Activated naive CD8-positive, alpha-beta T cell treated with anti-CD3 and anti-CD28 coated beads, Interleukin-2, amount 10 ng/mL, durations not matched to agents 7 days and 5 days (primary cell): Measurements from ENCODE around the gene IRX2. TPM values are rescaled to one million over a fixed set of nuclear protein-coding genes. Genes with fewer than 3 reads are reported as not detected.

ENCODE experiments used
- ATAC-seq: fragments of 150-1000 bp; cut with Tn5 transposase; one replicate; pipeline ENCODE4 v1.10.0; 2021; ENCODE audit warnings: low read depth, moderate library complexity
- POLR2A ChIA-PET: fragments of 350-600 bp; sonication (Branson Sonifier 250); formaldehyde crosslinking; loops from one replicate; lab custom pipeline; 2021; ENCODE audit warnings: antibody characterized with exemption; lab: Charles Lee
- DNase-seq: peaks from one replicate; pipeline ENCODE4 v3.0.0; 2021
- H3K27ac Mint-ChIP-seq: one replicate; pipeline ENCODE4 v1.8.0; 2022; ENCODE audit warnings: mild to moderate bottlenecking, mixed read lengths
- H3K27me3 Mint-ChIP-seq: one replicate; pipeline ENCODE4 v1.8.0; 2022; ENCODE audit warnings: mild to moderate bottlenecking, moderate library complexity, mixed read lengths
- H3K36me3 Mint-ChIP-seq: one replicate; pipeline ENCODE4 v1.8.0; 2021; ENCODE audit warnings: mild to moderate bottlenecking, mixed read lengths
- H3K4me1 Mint-ChIP-seq: one replicate; pipeline ENCODE4 v1.8.0; 2021; ENCODE audit warnings: mixed read lengths
- H3K4me3 Mint-ChIP-seq: one replicate; pipeline ENCODE4 v1.8.0; 2022; ENCODE audit warnings: mild to moderate bottlenecking, moderate library complexity, mixed read lengths
- H3K9me3 Mint-ChIP-seq: one replicate; pipeline ENCODE4 v1.8.0; 2021; ENCODE audit warnings: mixed read lengths
- total RNA-seq, 2 experiments: library from RNA; stranded (reverse); gene quantifications; one replicate each; pipeline ENCODE4 v1.2.3, GENCODE V29; 2021

Gene IRX2
- total RNA-seq, 2 experiments from 2014 or later = not detected

DNA sequence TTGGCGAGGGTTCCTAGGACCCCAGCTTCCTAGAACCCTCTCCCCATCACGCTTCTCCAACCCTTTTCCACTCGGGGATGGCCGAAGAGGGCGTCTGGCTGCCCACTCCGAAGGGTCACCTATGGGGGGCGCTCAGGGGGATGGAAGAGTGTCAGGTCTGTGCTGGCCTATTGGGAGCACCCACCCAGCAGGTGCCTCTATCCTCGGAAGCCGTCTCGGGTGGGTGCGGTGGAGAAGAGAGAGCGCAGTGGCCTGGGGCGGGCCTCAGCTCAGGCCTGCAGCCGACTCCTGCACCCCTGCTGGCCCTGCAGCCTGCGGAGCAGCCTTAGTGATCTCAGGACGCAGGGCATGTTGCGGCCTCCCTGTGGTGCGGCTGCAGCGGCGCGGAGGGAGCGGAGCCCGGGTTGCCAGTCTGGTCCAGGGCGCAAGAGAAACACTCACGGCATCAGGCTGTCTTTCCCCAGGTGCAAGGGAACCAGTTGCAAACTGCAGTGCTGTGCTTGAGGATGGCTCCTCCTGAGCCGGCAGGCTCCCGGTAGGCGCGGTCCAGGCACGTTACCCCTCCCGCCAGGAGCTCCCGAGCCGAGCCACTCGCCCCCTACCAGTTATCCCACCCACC, 1.5 kb upstream of the IRX2 start:
- Mint-ChIP-seq H3K4me1 (peaks cover 11% of the 10 kb centered on the region), H3K36me3 (peaks cover 8% of the 10 kb centered on the region), H3K9me3 (peaks cover 3% of the 10 kb centered on the region), H3K4me3 (no peak overlapping the region), H3K27me3 (peaks cover 58% of the 10 kb centered on the region), H3K27ac (no peak overlapping the region)
- ATAC-seq = no peak
- DNase-seq = no peak
- POLR2A ChIA-PET = no interaction called here

GRCh38 chr5:2752059-2752820, 763 bp upstream of the IRX2 start:
- H3K9me3 Mint-ChIP-seq = peaks cover 3% of the 10 kb centered on the region
- peaks cover 11% of the 10 kb centered on the region for H3K4me1 Mint-ChIP-seq
- peaks cover 57% of the 10 kb centered on the region for H3K27me3 Mint-ChIP-seq
- H3K36me3 Mint-ChIP-seq = peaks cover 8% of the 10 kb centered on the region
- POLR2A ChIA-PET = no interaction called here
- peak overlapping the region; percentile 66 for H3K27ac Mint-ChIP-seq
- peak overlapping the region; percentile 31 for H3K4me3 Mint-ChIP-seq
- DNase-seq = peak; percentile 34
- no peak for ATAC-seq

DNA sequence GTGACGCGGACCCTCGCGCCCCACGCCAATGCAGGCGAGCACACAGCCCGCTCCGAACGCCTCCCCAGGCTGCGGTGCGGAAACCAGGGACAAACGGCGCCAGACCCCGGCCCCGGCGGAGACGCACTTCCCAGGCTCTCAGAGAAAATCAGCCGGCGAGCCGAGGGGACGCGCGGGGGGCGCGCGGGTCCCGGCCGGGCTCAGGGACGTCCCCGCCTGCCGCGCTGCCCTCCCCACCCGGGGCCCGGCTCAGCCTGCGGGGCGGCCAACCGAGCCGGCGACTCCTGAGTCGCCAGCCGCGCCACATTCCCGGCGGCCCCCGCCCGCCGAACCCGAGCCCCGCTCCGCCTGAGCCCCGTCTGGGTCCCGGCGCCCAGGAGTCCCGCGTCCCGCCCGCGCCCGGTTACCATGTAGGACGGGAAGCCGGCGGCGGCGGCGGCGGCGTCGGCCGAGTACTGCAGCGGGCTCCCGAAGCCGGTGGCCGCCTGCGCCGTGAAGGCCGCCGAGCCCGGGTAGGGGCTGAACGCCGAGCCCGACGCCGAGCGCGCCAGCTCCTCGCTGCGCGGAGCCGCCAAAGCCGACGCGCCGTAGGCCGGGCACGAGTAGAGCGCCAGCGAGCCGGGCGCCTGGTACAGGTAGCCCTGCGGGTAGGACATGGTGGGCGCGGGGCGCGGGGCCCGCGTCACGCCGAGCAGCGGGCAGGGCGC, 566 bp downstream of the IRX2 start:
- Mint-ChIP-seq H3K4me1 (peaks cover 7% of the 10 kb centered on the region), H3K9me3 (peaks cover 5% of the 10 kb centered on the region), H3K27ac (no peak overlapping the region), H3K36me3 (peaks cover 6% of the 10 kb centered on the region), H3K4me3 (no peak overlapping the region), H3K27me3 (peaks cover 57% of the 10 kb centered on the region)
- DNase-seq (peak; percentile 37), ATAC-seq (no peak)
- POLR2A ChIA-PET = no interaction called here

- H3K27ac Mint-ChIP-seq = peak overlapping the region; percentile 86
- no peak for ATAC-seq
- H3K9me3 Mint-ChIP-seq = peaks cover 5% of the 10 kb centered on the region
- peaks cover 57% of the 10 kb centered on the region for H3K27me3 Mint-ChIP-seq
- H3K4me1 Mint-ChIP-seq = peaks cover 5% of the 10 kb centered on the region
- DNase-seq = peak; percentile 35
- POLR2A ChIA-PET = no interaction called here
- H3K4me3 Mint-ChIP-seq = peak overlapping the region; percentile 51
- H3K36me3 Mint-ChIP-seq = peaks cover 6% of the 10 kb centered on the region
Observed at GRCh38 chr5:2750026-2750757, 1.3 kb downstream of the IRX2 start.

- DNase-seq = peak; percentile 29
- H3K27ac Mint-ChIP-seq = peak overlapping the region; percentile 86
- peaks cover 5% of the 10 kb centered on the region for H3K4me1 Mint-ChIP-seq
- no peak for ATAC-seq
- peaks cover 60% of the 10 kb centered on the region for H3K27me3 Mint-ChIP-seq
- POLR2A ChIA-PET = no interaction called here
- H3K9me3 Mint-ChIP-seq = peaks cover 5% of the 10 kb centered on the region
- H3K4me3 Mint-ChIP-seq = peak overlapping the region; percentile 51
- peaks cover 6% of the 10 kb centered on the region for H3K36me3 Mint-ChIP-seq
Observed at GRCh38 chr5:2749514-2750025, 1.9 kb downstream of the IRX2 start.

DNA sequence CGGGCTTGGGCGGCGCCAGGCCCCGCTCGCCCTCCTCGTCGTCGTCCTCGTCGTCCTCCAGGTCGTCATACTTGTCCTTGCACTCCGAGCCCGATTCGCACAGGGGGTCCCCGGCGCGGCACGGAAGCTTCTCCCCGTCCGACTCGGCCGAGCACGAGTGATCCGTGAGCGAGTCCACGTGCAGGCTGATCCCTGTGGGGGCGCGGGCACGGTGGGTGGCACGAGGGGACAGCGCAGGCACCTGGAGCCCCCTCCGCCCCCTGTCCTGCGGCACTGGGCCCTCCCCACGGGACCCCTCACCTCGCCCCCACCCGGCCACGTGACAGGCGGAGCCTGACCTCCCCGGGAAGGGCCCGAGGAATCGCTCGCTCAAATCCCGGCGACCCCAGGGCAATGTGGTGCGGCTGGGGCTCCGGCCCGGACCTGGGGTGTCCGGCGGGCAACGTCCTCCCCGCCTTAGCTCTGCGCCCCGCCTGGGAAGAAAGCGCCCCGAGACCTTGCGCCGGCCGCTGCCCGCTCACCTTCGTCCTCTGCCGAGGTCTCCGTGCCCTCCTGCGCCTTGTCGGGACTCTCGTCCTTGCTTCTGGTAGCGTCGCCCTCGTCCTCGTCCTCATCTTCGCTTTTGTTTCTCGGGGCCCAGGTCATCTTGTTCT, 2.5 kb downstream of the IRX2 start:
- POLR2A ChIA-PET = no interaction called here
- peaks cover 5% of the 10 kb centered on the region for H3K9me3 Mint-ChIP-seq
- H3K27ac Mint-ChIP-seq = peak overlapping the region; percentile 86
- no peak for ATAC-seq
- peaks cover 6% of the 10 kb centered on the region for H3K36me3 Mint-ChIP-seq
- H3K4me1 Mint-ChIP-seq = peaks cover 5% of the 10 kb centered on the region
- no peak for DNase-seq
- H3K4me3 Mint-ChIP-seq = peak overlapping the region; percentile 35
- H3K27me3 Mint-ChIP-seq = peaks cover 60% of the 10 kb centered on the region

DNA sequence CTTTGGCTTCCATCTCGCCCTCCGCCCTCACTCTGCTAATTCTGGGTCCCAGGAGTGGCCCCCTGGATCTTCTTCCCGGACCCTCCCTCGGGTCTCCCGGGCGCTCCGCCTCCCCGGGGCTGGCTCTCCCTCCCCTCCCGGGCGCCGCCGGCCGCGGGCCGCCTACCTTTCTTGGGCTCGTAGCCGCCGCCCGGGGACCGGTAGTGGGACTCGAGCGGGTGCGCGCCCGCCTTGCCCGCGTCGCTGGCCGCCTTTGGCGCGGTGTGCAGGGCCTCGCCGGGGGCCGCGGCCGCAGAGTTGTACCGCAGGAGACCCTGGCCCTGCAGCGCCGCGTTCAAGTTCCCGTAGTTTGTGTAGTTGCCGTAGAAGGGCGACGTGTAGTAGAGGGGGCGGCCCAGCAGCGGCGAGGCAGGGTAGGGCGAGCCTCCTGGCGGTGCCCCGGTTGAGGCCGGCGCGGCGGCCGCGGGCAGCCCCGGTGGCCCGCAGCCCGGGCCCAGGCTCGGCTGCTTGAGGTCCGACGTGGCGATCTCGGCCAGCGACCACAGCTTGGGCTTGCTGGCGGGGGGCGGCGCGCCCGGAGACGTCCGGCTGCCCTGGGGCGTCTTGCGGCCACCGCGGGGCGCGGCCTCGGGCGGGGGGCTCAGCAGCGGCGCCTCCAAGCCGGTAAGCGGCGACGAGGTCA, 3.2 kb downstream of the IRX2 start:
- POLR2A ChIA-PET = no interaction called here
- peaks cover 61% of the 10 kb centered on the region for H3K27me3 Mint-ChIP-seq

DNA sequence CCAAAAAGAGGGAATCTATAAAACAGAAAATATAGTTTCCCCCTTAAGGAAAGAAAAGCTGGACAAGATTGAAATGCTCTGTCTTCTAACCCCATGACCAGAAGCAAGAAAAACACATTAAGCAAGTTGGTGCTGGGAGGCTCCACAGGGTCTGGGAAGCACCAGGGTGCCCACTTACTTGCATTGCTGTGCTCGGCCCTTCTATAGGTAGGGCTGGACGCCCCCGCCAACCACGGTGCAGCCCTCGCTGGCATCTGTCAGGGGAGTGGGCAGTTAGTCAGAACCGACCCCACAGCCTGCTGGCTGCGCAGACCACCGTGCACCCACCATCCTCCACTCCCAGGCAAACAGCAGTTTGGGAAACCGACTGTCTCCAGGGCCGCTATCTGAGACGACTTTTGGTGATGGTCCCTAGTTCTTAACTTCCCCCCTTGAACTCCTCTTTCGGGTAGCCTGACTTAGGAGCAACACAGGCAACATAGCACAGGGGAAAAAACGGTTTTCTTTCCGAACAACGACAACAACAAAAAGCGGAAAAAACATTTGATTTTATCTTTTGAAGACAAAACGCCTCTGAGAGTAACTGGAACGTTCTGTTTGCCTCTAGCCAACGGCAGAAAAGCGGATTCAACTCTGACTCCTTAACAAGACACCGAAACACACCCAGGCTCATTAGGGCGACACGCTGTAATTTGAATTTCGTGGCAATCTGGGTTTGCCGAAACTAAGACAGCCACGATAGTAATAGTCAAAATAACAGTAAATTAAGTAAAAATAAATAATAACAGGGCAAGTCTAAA, 3.9 kb downstream of the IRX2 start:
- DNase-seq = no peak
- no peak overlapping the region for H3K27ac Mint-ChIP-seq
- H3K9me3 Mint-ChIP-seq = peaks cover 5% of the 10 kb centered on the region
- peaks cover 58% of the 10 kb centered on the region for H3K27me3 Mint-ChIP-seq
- peaks cover 6% of the 10 kb centered on the region for H3K36me3 Mint-ChIP-seq
- POLR2A ChIA-PET = no interaction called here
- peaks cover 5% of the 10 kb centered on the region for H3K4me1 Mint-ChIP-seq
- no peak overlapping the region for H3K4me3 Mint-ChIP-seq
- no peak for ATAC-seq

More for the DNA sequence above, 3.2 kb downstream of the IRX2 start:
- no peak for DNase-seq
- peaks cover 6% of the 10 kb centered on the region for H3K36me3 Mint-ChIP-seq
- no peak for ATAC-seq
- H3K27ac Mint-ChIP-seq = no peak overlapping the region
- peaks cover 5% of the 10 kb centered on the region for H3K9me3 Mint-ChIP-seq
- peaks cover 5% of the 10 kb centered on the region for H3K4me1 Mint-ChIP-seq
- H3K4me3 Mint-ChIP-seq = no peak overlapping the region

- Mint-ChIP-seq H3K4me1 (peaks cover 5% of the 10 kb centered on the region), H3K27ac (no peak overlapping the region), H3K27me3 (peaks cover 61% of the 10 kb centered on the region), H3K9me3 (peaks cover 5% of the 10 kb centered on the region), H3K36me3 (peaks cover 4% of the 10 kb centered on the region), H3K4me3 (no peak overlapping the region)
- POLR2A ChIA-PET = no interaction called here
- no peak for DNase-seq
- no peak for ATAC-seq
Observed at GRCh38 chr5:2746561-2747032, 4.9 kb downstream of the IRX2 start.

- ATAC-seq (no peak), DNase-seq (no peak)
- Mint-ChIP-seq H3K4me1 (peaks cover 2% of the 10 kb centered on the region), H3K27me3 (peaks cover 67% of the 10 kb centered on the region), H3K36me3 (peaks cover 2% of the 10 kb centered on the region), H3K27ac (no peak overlapping the region), H3K9me3 (peaks cover 4% of the 10 kb centered on the region), H3K4me3 (no peak overlapping the region)
- POLR2A ChIA-PET = no interaction called here
Observed at GRCh38 chr5:2744485-2744884, 7.0 kb downstream of the IRX2 start.

GRCh38 chr5:2742921-2743679, 8.4 kb downstream of the IRX2 start:
- POLR2A ChIA-PET = no interaction called here
- DNase-seq (no peak), ATAC-seq (no peak)
- Mint-ChIP-seq H3K27ac (no peak overlapping the region), H3K4me3 (no peak overlapping the region), H3K9me3 (peaks cover 4% of the 10 kb centered on the region), H3K4me1 (no peaks in the 10 kb centered on the region), H3K27me3 (peaks cover 73% of the 10 kb centered on the region), H3K36me3 (no peaks in the 10 kb centered on the region)
